Chondrocyte (in vitro differentiated cells): ENCODE results near the gene MYH1. TPM values are rescaled to one million over a fixed set of nuclear protein-coding genes. Genes with fewer than 3 reads are reported as not detected.

Experiments
- DNase-seq: peaks from one replicate; pipeline ENCODE4 v3.0.0; 2021; ENCODE audit warnings: mixed read lengths, low spot score
- H3K27ac Mint-ChIP-seq: one replicate; pipeline ENCODE4 v1.8.0; 2021; ENCODE audit warnings: mild to moderate bottlenecking, moderate library complexity, mixed read lengths; ENCODE audit not compliant: unreplicated experiment
- H3K27me3 Mint-ChIP-seq: 2 replicates; pipeline ENCODE4 v1.8.0; 2021; ENCODE audit warnings: low read depth, mixed read lengths
- H3K36me3 Mint-ChIP-seq: 2 replicates; pipeline ENCODE4 v1.8.0; 2021; ENCODE audit warnings: low read depth, mixed read lengths
- H3K4me1 Mint-ChIP-seq: 2 replicates; pipeline ENCODE4 v1.8.0; 2021; ENCODE audit warnings: low read depth, mild to moderate bottlenecking, mixed read lengths
- H3K4me3 Mint-ChIP-seq: one replicate; pipeline ENCODE4 v1.8.0; 2021; ENCODE audit warnings: mild to moderate bottlenecking, moderate library complexity, mixed read lengths; ENCODE audit not compliant: unreplicated experiment
- H3K9me3 Mint-ChIP-seq: 2 replicates; pipeline ENCODE4 v1.8.0; 2021; ENCODE audit warnings: low read depth, mixed read lengths
- CTCF ChIP-seq: fragments of 200-600 bp; sonication (generic); IDR thresholded peaks from 2 replicates; pipeline ENCODE4 v1.5.0; 2021; ENCODE audit warnings: antibody characterized with exemption, mild to moderate bottlenecking, moderate library complexity
- total RNA-seq: library from RNA; stranded (reverse); gene quantifications from 3 replicates; pipeline ENCODE4 v1.2.1, GENCODE V29; 2021

The MYH1 gene
- total RNA-seq, 1 donor from 2014 or later, result not detected

DNA sequence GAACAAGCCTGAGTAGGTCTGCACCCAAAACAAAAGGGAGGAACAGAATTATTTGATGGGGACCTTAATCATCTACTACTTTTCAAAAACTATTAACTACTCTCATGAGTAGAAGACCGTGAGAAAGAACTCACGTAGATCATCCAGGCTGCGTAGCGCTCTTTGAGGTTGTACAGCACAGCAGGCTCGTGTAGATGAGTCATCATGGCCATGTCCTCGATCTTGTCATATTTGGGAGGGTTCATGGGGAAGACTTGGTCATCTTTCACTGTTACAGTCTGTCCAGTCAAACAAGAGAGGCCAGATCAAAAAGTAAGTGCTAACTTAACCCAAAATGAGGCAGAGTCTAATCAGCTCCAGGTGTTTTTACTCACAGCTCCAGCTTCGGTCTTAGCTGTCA, 2.3 kb downstream of the MYH1 start:
- TF ChIP-seq CTCF, result no peak
- no peak overlapping the region for H3K27ac Mint-ChIP-seq
- H3K4me3 Mint-ChIP-seq, result no peak overlapping the region
- H3K27me3 Mint-ChIP-seq, result peaks cover 3% of the 10 kb centered on the region
- no peak for DNase-seq
- no peaks in the 10 kb centered on the region for H3K9me3 Mint-ChIP-seq
- H3K4me1 Mint-ChIP-seq, result no peaks in the 10 kb centered on the region
- no peaks in the 10 kb centered on the region for H3K36me3 Mint-ChIP-seq

DNA sequence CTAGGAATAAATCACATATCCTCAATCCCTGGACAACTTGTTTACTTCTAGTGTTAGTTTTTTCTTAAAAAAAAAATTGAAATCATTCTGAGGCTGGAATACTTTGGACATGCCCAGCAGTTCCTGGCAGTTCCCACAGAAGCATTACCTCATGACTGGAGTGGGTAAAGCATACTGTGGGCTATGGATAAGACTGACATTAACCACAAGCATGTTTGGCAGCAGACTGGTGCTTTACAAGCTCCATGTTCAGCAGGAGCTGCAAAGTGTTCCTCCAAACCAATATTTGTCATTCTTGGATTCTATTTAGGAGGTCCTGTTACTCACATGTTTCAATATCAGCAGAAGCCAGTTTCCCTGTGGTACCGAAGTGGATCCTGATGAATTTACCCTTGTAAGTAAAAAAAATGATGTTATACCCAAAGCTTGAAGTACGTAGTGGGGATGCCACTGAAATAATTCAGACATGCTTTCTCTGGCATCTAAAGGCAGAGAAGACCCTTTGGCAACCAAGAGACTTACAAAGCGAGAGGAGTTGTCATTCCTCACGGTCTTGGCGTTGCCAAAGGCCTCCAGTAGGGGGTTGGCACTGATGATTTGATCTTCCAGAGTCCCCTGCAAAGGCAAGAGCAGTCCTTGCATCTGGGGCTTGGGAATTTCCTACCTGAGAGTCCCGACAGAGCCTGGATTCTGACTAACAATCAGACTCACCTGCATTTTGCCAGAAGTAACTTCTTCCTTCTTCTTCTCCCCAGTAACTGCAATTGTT, 4.9 kb downstream of the MYH1 start:
- Mint-ChIP-seq H3K27ac (no peak overlapping the region), H3K4me3 (no peak overlapping the region), H3K4me1 (no peaks in the 10 kb centered on the region), H3K9me3 (no peaks in the 10 kb centered on the region), H3K27me3 (peaks cover 3% of the 10 kb centered on the region), H3K36me3 (no peaks in the 10 kb centered on the region)
- DNase-seq, result no peak
- no peak for TF ChIP-seq CTCF

GRCh38 chr17:10512856-10513255, 5.5 kb downstream of the MYH1 start:
- Mint-ChIP-seq H3K9me3 (no peaks in the 10 kb centered on the region), H3K36me3 (no peaks in the 10 kb centered on the region), H3K4me1 (no peaks in the 10 kb centered on the region), H3K4me3 (no peak overlapping the region), H3K27me3 (peaks cover 3% of the 10 kb centered on the region), H3K27ac (no peak overlapping the region)
- no peak for TF ChIP-seq CTCF
- DNase-seq, result no peak

- Mint-ChIP-seq H3K4me1 (no peaks in the 10 kb centered on the region), H3K9me3 (peaks cover 17% of the 10 kb centered on the region), H3K27me3 (no peaks in the 10 kb centered on the region), H3K27ac (no peak overlapping the region), H3K36me3 (no peaks in the 10 kb centered on the region), H3K4me3 (no peak overlapping the region)
- DNase-seq, result no peak
- TF ChIP-seq CTCF, result no peak
Measured at GRCh38 chr17:10499950-10500349, 18.4 kb downstream of the MYH1 start.

DNA sequence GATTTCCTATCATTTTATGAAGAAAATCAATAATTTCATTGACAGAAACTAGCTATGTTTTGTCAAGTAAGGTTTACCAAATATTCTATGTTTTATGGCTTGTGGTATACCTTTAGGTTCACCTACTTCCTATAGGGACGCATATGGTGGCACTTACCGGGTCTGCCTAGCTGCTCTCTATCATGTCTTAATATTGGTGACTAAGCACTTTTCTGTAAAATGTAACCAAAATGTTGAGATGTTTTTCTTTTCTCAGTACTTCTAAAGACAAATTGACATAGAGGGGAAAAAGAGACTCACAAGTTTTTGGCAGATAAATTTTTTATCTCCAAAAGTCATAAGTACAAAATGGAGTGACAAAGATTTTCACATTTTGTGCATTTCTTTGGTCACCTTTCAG, 26.3 kb downstream of the MYH1 start:
- no peak for TF ChIP-seq CTCF
- H3K9me3 Mint-ChIP-seq, result peaks cover 44% of the 10 kb centered on the region
- H3K4me3 Mint-ChIP-seq, result no peak overlapping the region
- H3K27ac Mint-ChIP-seq, result no peak overlapping the region
- no peaks in the 10 kb centered on the region for H3K27me3 Mint-ChIP-seq
- no peak for DNase-seq
- H3K4me1 Mint-ChIP-seq, result no peaks in the 10 kb centered on the region
- H3K36me3 Mint-ChIP-seq, result no peaks in the 10 kb centered on the region
